HG03460 (cell line): Measurements from ENCODE around the gene OVOL3.
"Not testable (repeated sequence)": the region's sequence is repeated elsewhere in the genome, so short reads cannot be mapped to it uniquely, and the experiment has no call there.

Experiments
- ATAC-seq: cut with Tn5 transposase; IDR thresholded peaks from one replicate; pipeline ENCODE4 v1.9.1; 2021; ENCODE audit not compliant: unreplicated experiment

OVOL3 gene

GRCh38 chr19:36110487-36111199 is at the start of gene OVOL3:
Gene OVOL3 (plus strand): TSS chr19:36111143. CDS start chr19:36111203, 60 bp downstream.
- no peak for ATAC-seq

GRCh38 chr19:36061367-36061766 is 49.6 kb upstream of the OVOL3 start:
- no peak for ATAC-seq

- ATAC-seq = no peak
These were observed 46.1 kb upstream of the OVOL3 start for GRCh38 chr19:36064826-36065225.

- ATAC-seq = no peak
These were observed 43.3 kb upstream of the OVOL3 start for GRCh38 chr19:36067681-36068080.

- not testable (repeated sequence) for ATAC-seq
These were observed 42.0 kb upstream of the OVOL3 start for GRCh38 chr19:36068810-36069499.

- no peak for ATAC-seq
These were observed 38.9 kb upstream of the OVOL3 start for GRCh38 chr19:36072081-36072480.

GRCh38 chr19:36073121-36073876 is 37.6 kb upstream of the OVOL3 start:
- ATAC-seq = no peak

GRCh38 chr19:36079389-36079945 is 31.5 kb upstream of the OVOL3 start:
- ATAC-seq = no peak

GRCh38 chr19:36081385-36081784 is 29.6 kb upstream of the OVOL3 start:
- no peak for ATAC-seq

- no peak for ATAC-seq
These were observed 29.0 kb upstream of the OVOL3 start for GRCh38 chr19:36081894-36082293.

GRCh38 chr19:36082916-36083315 is 28.0 kb upstream of the OVOL3 start:
- ATAC-seq = no peak

- no peak for ATAC-seq
These were observed 26.5 kb upstream of the OVOL3 start for GRCh38 chr19:36084231-36085009.

GRCh38 chr19:36086326-36086725 is 24.6 kb upstream of the OVOL3 start:
- no peak for ATAC-seq

- no peak for ATAC-seq
These were observed 21.1 kb upstream of the OVOL3 start for GRCh38 chr19:36089847-36090246.

GRCh38 chr19:36090910-36091695 is 19.8 kb upstream of the OVOL3 start:
- ATAC-seq = no peak

- no peak for ATAC-seq
These were observed 18.4 kb upstream of the OVOL3 start for GRCh38 chr19:36092566-36092965.

- no peak for ATAC-seq
These were observed 17.7 kb upstream of the OVOL3 start for GRCh38 chr19:36093146-36093662.

GRCh38 chr19:36093687-36094086 is 17.3 kb upstream of the OVOL3 start:
- ATAC-seq = no peak

GRCh38 chr19:36097036-36097435 is 13.9 kb upstream of the OVOL3 start:
- no peak for ATAC-seq
